Ramos (cell line): ENCODE measurements around the gene TAS2R42.

Source experiments
- in situ Hi-C: fragments of 300-500 bp; cut with MboI; formaldehyde crosslinking; loops from one replicate; pipeline ENCODE4 v1.14.3; 2022; ENCODE audit warnings: low sequenced_read_pairs; ENCODE audit not compliant: unreplicated experiment

The TAS2R42 gene

GRCh38 chr12:11186837-11187236 lies at the start of gene TAS2R42:
Gene TAS2R42 (minus strand): TSS chr12:11186937. CDS start chr12:11186937, 0 bp downstream.
- in situ Hi-C loops, result loop anchor here (25.0 kb wide), 1 partner anchor 425 kb away; no protein-coding TSS in a partner anchor

GRCh38 chr12:11233532-11233931 lies 46.8 kb upstream of the TAS2R42 start:
- in situ Hi-C loops, result no loop called here

- in situ Hi-C loops, result no loop called here
Observed at GRCh38 chr12:11228296-11228879, 41.7 kb upstream of the TAS2R42 start.

- in situ Hi-C loops, result no loop called here
Observed at GRCh38 chr12:11227373-11227772, 40.6 kb upstream of the TAS2R42 start.

- in situ Hi-C loops, result no loop called here
Observed at GRCh38 chr12:11209113-11209512, 22.4 kb upstream of the TAS2R42 start.

- in situ Hi-C loops, result no loop called here
Observed at GRCh38 chr12:11204173-11204572, 17.4 kb upstream of the TAS2R42 start.

- in situ Hi-C loops, result no loop called here
Observed at GRCh38 chr12:11202811-11203210, 16.1 kb upstream of the TAS2R42 start.

- in situ Hi-C loops, result loop anchor here (25.0 kb wide), 1 partner anchor 421 kb away; no protein-coding TSS in a partner anchor
Observed at GRCh38 chr12:11183011-11183410, 3.7 kb downstream of the TAS2R42 start.

GRCh38 chr12:11182529-11182928 lies 4.2 kb downstream of the TAS2R42 start:
- in situ Hi-C loops, result loop anchor here (25.0 kb wide), 1 partner anchor 420 kb away; no protein-coding TSS in a partner anchor

- in situ Hi-C loops, result loop anchor here (25.0 kb wide), 1 partner anchor 416 kb away; no protein-coding TSS in a partner anchor
Observed at GRCh38 chr12:11178250-11178649, 8.5 kb downstream of the TAS2R42 start.

- in situ Hi-C loops, result no loop called here
Observed at GRCh38 chr12:11174022-11174421, 12.7 kb downstream of the TAS2R42 start.

GRCh38 chr12:11171969-11172675 lies 14.6 kb downstream of the TAS2R42 start:
- in situ Hi-C loops, result no loop called here

GRCh38 chr12:11171145-11171968 lies 15.4 kb downstream of the TAS2R42 start, which contains the start of gene SMIM10L1:
Gene SMIM10L1 (plus strand): TSS chr12:11171194. CDS start chr12:11171357, 163 bp downstream.
- in situ Hi-C loops, result no loop called here

- in situ Hi-C loops, result no loop called here
Observed at GRCh38 chr12:11170810-11171144, 16.0 kb downstream of the TAS2R42 start.

- in situ Hi-C loops, result no loop called here
Observed at GRCh38 chr12:11166300-11166699, 20.4 kb downstream of the TAS2R42 start.

- in situ Hi-C loops, result no loop called here
Observed at GRCh38 chr12:11164384-11164783, 22.4 kb downstream of the TAS2R42 start.

GRCh38 chr12:11162502-11162901 lies 24.2 kb downstream of the TAS2R42 start:
- in situ Hi-C loops, result no loop called here

GRCh38 chr12:11158885-11159444 lies 27.8 kb downstream of the TAS2R42 start:
- in situ Hi-C loops, result no loop called here

- in situ Hi-C loops, result no loop called here
Observed at GRCh38 chr12:11154400-11154925, 32.3 kb downstream of the TAS2R42 start.

- in situ Hi-C loops, result no loop called here
Observed at GRCh38 chr12:11152725-11153124, 34.0 kb downstream of the TAS2R42 start.
